Gastroesophageal sphincter (tissue), 4 donors: ENCODE results near the gene ERO1A. TPM values are rescaled to one million over a fixed set of nuclear protein-coding genes. Genes with fewer than 3 reads are reported as not detected.

Source experiments
- ATAC-seq: fragments of 150-250 bp; one replicate; pipeline ENCODE4 v1.9.1; 2016; ENCODE audit warnings: mild to moderate bottlenecking, moderate library complexity
- H3K27ac ChIP-seq, 4 donors: fragments of 200-600 bp; sonication (generic) in 3 of 4; 1 replicate in 3 of 4; 2 replicates in 1 of 4; pipeline ENCODE4 v1.5.1; 2016 to 2019
- H3K27me3 ChIP-seq: fragments of 200-600 bp; sonication (generic); one replicate; pipeline ENCODE4 v1.5.1; 2019
- H3K36me3 ChIP-seq, 2 donors: fragments of 200-600 bp; sonication (generic); one replicate each; pipeline ENCODE4 v1.5.1; 2019; ENCODE audit warnings: control low read depth in 1 of 2
- H3K4me1 ChIP-seq, 3 donors: fragments of 200-600 bp; sonication (generic); 1 replicate in 2 of 3; 2 replicates in 1 of 3; pipeline ENCODE4 v1.5.1; 2016 to 2019; ENCODE audit warnings: control low read depth in 2 of 3
- H3K4me3 ChIP-seq, 2 donors: fragments of 200-600 bp; sonication (generic); one replicate each; pipeline ENCODE4 v1.5.1; 2019; ENCODE audit warnings: mild to moderate bottlenecking in 1 of 2, moderate library complexity in 1 of 2
- H3K9me3 ChIP-seq, 3 donors: fragments of 200-600 bp; sonication (generic); one replicate each; pipeline ENCODE4 v1.5.1; 2017 to 2019; ENCODE audit warnings: control low read depth in 2 of 3
- CTCF ChIP-seq, 4 experiments: fragments of 200-600 bp in 2 of 4; fragments of 450-650 bp in 2 of 4; sonication (generic) in 1 of 4; IDR thresholded peaks; one replicate each; pipeline ENCODE4 v1.5.1; 2017 to 2019; ENCODE audit warnings: antibody characterized with exemption in 4 of 4, mild to moderate bottlenecking in 2 of 4, moderate library complexity in 2 of 4
- EP300 ChIP-seq: sonication (generic); formaldehyde crosslinking; IDR thresholded peaks from one replicate; pipeline ENCODE4 v1.6.1; 2017; ENCODE audit warnings: antibody characterized with exemption, mild to moderate bottlenecking
- POLR2A ChIP-seq, 2 donors: fragments of 450-650 bp; IDR thresholded peaks; one replicate each; pipeline ENCODE4 v1.6.1; 2017; ENCODE audit warnings: antibody characterized with exemption in 2 of 2, mild to moderate bottlenecking in 2 of 2, moderate library complexity in 1 of 2
- POLR2AphosphoS5 ChIP-seq: sonication (generic); formaldehyde crosslinking; IDR thresholded peaks from one replicate; pipeline ENCODE4 v1.6.1; 2017; ENCODE audit warnings: antibody characterized with exemption
- WGBS, 2 donors: methylation state at CpG; one replicate each; pipeline ENCODE4 v1.1.5; 2018; ENCODE audit warnings: low coverage in 1 of 2; 5-methylcytosine and 5-hydroxymethylcytosine counted together
- total RNA-seq, 4 donors: library from RNA; depleted of rRNA; stranded (reverse); fragments of >200 nt; gene quantifications; one replicate each; pipeline ENCODE4 v1.1.0, GENCODE V29; 2016

The ERO1A gene
- total RNA-seq, 4 donors from 2014 or later, result 41.9 to 55.1 (median 45.3) TPM

- no peak for TF ChIP-seq EP300
- TF ChIP-seq POLR2AphosphoS5, result no peak
- no peak for TF ChIP-seq CTCF (IDR thresholded peaks at IDR 0.05)
- TF ChIP-seq POLR2A (IDR thresholded peaks at IDR 0.05), result no peak
- WGBS, 2 donors, result 65 to 68% methylated on average over 2 to 3 of the region's 3 CpGs
- no peak for ATAC-seq
- Histone ChIP-seq H3K27ac (no peak overlapping the region), H3K9me3 (no peaks in the 10 kb centered on the region), H3K27me3 (no peaks in the 10 kb centered on the region), H3K36me3 (no peaks in the 10 kb centered on the region), H3K4me3 (no peak overlapping the region), H3K4me1 (peaks cover 0 to 5% (median 0%) of the 10 kb centered on the region in 3 donors)
Measured at GRCh38 chr14:52701223-52701622, 5.9 kb upstream of the ERO1A start.

DNA sequence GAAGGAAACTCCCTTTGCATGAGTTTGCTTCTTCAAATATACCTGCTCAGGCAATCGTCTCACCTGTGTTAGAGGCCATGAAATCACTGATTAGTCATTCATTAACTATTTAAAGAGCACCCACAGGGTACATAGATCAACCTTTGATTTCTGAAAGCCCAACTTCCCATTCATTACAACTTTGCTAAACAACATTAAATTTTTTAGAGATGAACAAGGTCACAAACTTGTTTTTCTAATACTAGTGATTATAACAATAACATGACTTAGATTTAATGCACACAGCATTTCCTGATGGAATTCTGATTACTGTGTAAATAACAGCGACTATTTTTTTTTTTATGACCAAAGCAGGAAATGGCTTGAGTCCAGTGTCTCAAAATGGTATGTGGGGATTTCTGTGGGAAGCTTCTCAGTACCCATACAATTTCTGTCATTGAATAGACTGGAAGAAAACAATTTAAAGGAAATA, 5.4 kb upstream of the ERO1A start:
- Histone ChIP-seq H3K27me3 (no peaks in the 10 kb centered on the region), H3K36me3 (no peaks in the 10 kb centered on the region), H3K4me1 (peaks cover 0 to 5% (median 0%) of the 10 kb centered on the region in 3 donors), H3K27ac (no peak overlapping the region), H3K4me3 (no peak overlapping the region), H3K9me3 (no peaks in the 10 kb centered on the region)
- no peak for ATAC-seq
- TF ChIP-seq CTCF (IDR thresholded peaks at IDR 0.05) (no peak), POLR2AphosphoS5 (no peak), EP300 (no peak), POLR2A (IDR thresholded peaks at IDR 0.05) (no peak)
- 32 to 57% methylated on average over 2 of the region's 2 CpGs for WGBS, 2 donors

- TF ChIP-seq POLR2AphosphoS5, result no peak
- TF ChIP-seq POLR2A (IDR thresholded peaks at IDR 0.05), result no peak
- no peak for TF ChIP-seq CTCF (IDR thresholded peaks at IDR 0.05)
- TF ChIP-seq EP300, result no peak
- no peaks in the 10 kb centered on the region for H3K36me3 ChIP-seq
- H3K27me3 ChIP-seq, result no peaks in the 10 kb centered on the region
- peaks cover 0 to 48% (median 3%) of the 10 kb centered on the region in 3 donors for H3K4me1 ChIP-seq
- H3K9me3 ChIP-seq, result no peaks in the 10 kb centered on the region
- H3K27ac ChIP-seq, result peak overlapping the region; percentile 80 to 97 (median 93)
- WGBS, 2 donors, result 0 to 3% methylated on average over 8 to 10 of the region's 46 CpGs
- peak; percentile 20 for ATAC-seq
- peak overlapping the region; percentile 72 to 79 for H3K4me3 ChIP-seq
Measured at GRCh38 chr14:52694761-52695480, 437 bp downstream of the ERO1A start.

- WGBS, 2 donors, result 81 to 93% methylated on average over 3 to 5 of the region's 7 CpGs
- no peak overlapping the region for H3K27ac ChIP-seq
- H3K4me1 ChIP-seq, result peaks cover 0 to 48% (median 3%) of the 10 kb centered on the region in 3 donors
- H3K27me3 ChIP-seq, result no peaks in the 10 kb centered on the region
- TF ChIP-seq EP300 (no peak), POLR2AphosphoS5 (no peak), CTCF (IDR thresholded peaks at IDR 0.05) (no peak), POLR2A (IDR thresholded peaks at IDR 0.05) (no peak)
- H3K9me3 ChIP-seq, result no peaks in the 10 kb centered on the region
- ATAC-seq, result no peak
- H3K36me3 ChIP-seq, result no peaks in the 10 kb centered on the region
- H3K4me3 ChIP-seq, result no peak overlapping the region
Measured at GRCh38 chr14:52693532-52693931, 1.8 kb downstream of the ERO1A start.

GRCh38 chr14:52693036-52693435, 2.3 kb downstream of the ERO1A start:
- no peaks in the 10 kb centered on the region for H3K27me3 ChIP-seq
- H3K4me1 ChIP-seq, result peaks cover 0 to 48% (median 3%) of the 10 kb centered on the region in 3 donors
- H3K4me3 ChIP-seq, result no peak overlapping the region
- ATAC-seq, result no peak
- no peak overlapping the region for H3K27ac ChIP-seq
- TF ChIP-seq POLR2AphosphoS5, result no peak
- no peak for TF ChIP-seq POLR2A (IDR thresholded peaks at IDR 0.05)
- no peak for TF ChIP-seq EP300
- TF ChIP-seq CTCF (IDR thresholded peaks at IDR 0.05), result no peak
- WGBS, 2 donors, result 66% methylated on average over 2 of the region's 3 CpGs; no CpG with 5 or more reads in 1 of the 2 donors
- H3K9me3 ChIP-seq, result no peaks in the 10 kb centered on the region
- H3K36me3 ChIP-seq, result no peaks in the 10 kb centered on the region
